Hepatocyte (in vitro differentiated cells): ENCODE data around the gene AIFM2.

ENCODE experiments used
- CTCF ChIP-seq: fragments of 200-600 bp; sonication (generic); IDR thresholded peaks from 2 replicates; pipeline ENCODE4 v1.5.1; 2016; ENCODE audit warnings: antibody characterized with exemption, mild to moderate bottlenecking; ENCODE audit not compliant: poor library complexity
- EZH2 ChIP-seq: fragments of 200-600 bp; sonication (generic); IDR thresholded peaks from 2 replicates; pipeline ENCODE4 v1.6.1; 2016; ENCODE audit warnings: antibody characterized with exemption, mild to moderate bottlenecking, borderline replicate concordance
- EZH2phosphoT487 ChIP-seq: fragments of 200-600 bp; sonication (generic); IDR thresholded peaks from one replicate; pipeline ENCODE4 v1.6.1; 2018; ENCODE audit warnings: antibody characterized with exemption, mild to moderate bottlenecking, low read depth, moderate library complexity; ENCODE audit not compliant: unreplicated experiment, severe bottlenecking

- TF ChIP-seq CTCF (no peak), EZH2 (no peak), EZH2phosphoT487 (no peak)
Observed at GRCh38 chr10:70166394-70166793, 33.8 kb upstream of the AIFM2 start.
